DMS153 treated with DMSO at 0.1 percent for 48 hours (cell line): Measurements from ENCODE around the gene MON2.

ENCODE experiments used
- DNase-seq: peaks from one replicate; lab custom pipeline; 2025; ENCODE audit not compliant: unreplicated experiment; lab: John Stamatoyannopoulos, UW

MON2 gene

GRCh38 chr12:62647586-62647985 lies 181.0 kb downstream of the MON2 start:
- DNase-seq = no peak

DNA sequence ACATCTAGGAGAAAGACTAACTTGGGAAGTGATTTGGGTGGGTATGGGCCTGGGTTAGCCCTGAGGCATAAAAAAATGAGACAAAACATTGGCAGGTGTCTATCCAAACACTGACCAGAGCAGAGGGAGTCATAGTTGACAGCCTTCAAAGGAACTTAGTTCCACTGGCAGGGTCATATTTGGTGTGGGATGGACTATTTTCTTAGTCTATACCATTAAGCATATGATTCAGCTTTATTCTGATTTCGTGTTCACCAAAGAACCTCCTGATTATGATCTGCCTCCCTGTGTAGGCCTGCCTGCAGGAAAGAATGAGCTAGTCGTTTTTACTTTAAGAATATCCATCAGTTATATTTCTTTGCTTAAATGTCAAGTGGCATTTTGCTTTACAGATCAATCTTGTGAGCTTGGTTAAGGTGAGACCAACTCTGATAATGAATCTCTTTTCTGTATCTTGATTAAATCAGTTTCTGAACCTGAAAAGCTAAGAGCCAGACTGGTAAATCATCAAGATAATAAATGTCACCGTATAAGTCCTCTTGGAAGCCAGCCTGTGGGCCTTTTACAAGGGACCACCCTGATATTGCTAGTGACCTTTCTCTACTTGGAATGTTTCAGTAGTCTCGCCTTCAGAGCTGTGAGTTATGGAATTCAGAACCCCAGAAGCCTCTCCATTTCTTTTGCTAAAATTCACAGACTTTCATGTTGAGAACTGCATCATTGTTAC lies 182.9 kb downstream of the MON2 start:
- no peak for DNase-seq
